ENCODE results near the gene ANKRD30A. TPM values are rescaled to one million over a fixed set of nuclear protein-coding genes. Genes with fewer than 3 reads are reported as not detected.
"Not testable (repeated sequence)": the region's sequence is repeated elsewhere in the genome, so short reads cannot be mapped to it uniquely, and the experiment has no call there.

The ANKRD30A gene
- polyA plus RNA-seq, 1 donor from 2014 or later, result not detected

DNA sequence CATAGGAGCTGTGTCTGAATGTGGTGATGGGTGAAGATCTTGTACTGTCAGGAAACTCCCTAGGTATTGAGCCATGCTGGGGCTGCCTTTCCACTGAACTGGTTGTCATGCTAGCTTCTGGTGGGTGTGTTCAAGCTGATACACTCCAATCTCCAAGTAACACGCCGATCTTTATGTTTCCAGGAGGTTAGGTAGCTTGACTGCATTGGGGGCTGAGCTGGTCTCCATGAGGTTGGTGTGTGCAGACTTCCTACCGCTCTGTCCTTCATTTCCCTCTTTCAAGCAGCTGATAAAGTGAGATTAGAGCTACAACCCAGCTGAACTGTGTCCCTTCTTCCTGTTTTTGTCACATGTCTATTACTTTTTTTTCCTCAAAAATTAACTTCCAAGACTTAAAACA, 265.5 kb downstream of the ANKRD30A start:
- Histone ChIP-seq H3K27ac (ENCODE audit: low read length) (no peak overlapping the region), H3K9me2 (ENCODE audit: insufficient read depth, low read length) (no peaks in the 10 kb centered on the region), H3F3A (ENCODE audit: insufficient read depth, low read length, poor library complexity, severe bottlenecking) (no peaks in the 10 kb centered on the region), H3K9ac (ENCODE audit: low read length) (no peak overlapping the region), H3K9me3 (ENCODE audit: low read length) (peaks cover 4% of the 10 kb centered on the region), H3K27me3 (ENCODE audit: insufficient read depth, low read depth, low read length) (no peaks in the 10 kb centered on the region), H2AFZ (ENCODE audit: low read depth, low read length) (no peak overlapping the region), H4K20me1 (ENCODE audit: insufficient read depth) (no peaks in the 10 kb centered on the region), H3K4me3 (ENCODE audit: low read length) (no peak overlapping the region), H3K4me2 (ENCODE audit: low read length) (no peak overlapping the region), H3K36me3 (ENCODE audit: insufficient read depth, low read length) (no peaks in the 10 kb centered on the region), H3K79me2 (replicated peaks; ENCODE audit: insufficient read depth, low read length) (no peaks in the 10 kb centered on the region)
- TF ChIP-seq EZH2 (IDR thresholded peaks at IDR 0.05; ENCODE audit: borderline replicate concordance, insufficient read depth, low read length, poor library complexity, severe bottlenecking) (no peak), EP300 (conservative IDR thresholded peaks at IDR 0.05; ENCODE audit: poor library complexity, severe bottlenecking) (no peak), SMC3 (conservative IDR thresholded peaks at IDR 0.05; ENCODE audit: poor library complexity) (no peak), TAF1 (IDR thresholded peaks at IDR 0.05; ENCODE audit: low read depth) (no peak), RAD21 (conservative IDR thresholded peaks at IDR 0.05) (no peak), POLR2AphosphoS5 (IDR thresholded peaks at IDR 0.05) (no peak), MXI1 (conservative IDR thresholded peaks at IDR 0.05; ENCODE audit: poor library complexity, severe bottlenecking) (no peak)
- TF ChIP-seq, protein P1, sequence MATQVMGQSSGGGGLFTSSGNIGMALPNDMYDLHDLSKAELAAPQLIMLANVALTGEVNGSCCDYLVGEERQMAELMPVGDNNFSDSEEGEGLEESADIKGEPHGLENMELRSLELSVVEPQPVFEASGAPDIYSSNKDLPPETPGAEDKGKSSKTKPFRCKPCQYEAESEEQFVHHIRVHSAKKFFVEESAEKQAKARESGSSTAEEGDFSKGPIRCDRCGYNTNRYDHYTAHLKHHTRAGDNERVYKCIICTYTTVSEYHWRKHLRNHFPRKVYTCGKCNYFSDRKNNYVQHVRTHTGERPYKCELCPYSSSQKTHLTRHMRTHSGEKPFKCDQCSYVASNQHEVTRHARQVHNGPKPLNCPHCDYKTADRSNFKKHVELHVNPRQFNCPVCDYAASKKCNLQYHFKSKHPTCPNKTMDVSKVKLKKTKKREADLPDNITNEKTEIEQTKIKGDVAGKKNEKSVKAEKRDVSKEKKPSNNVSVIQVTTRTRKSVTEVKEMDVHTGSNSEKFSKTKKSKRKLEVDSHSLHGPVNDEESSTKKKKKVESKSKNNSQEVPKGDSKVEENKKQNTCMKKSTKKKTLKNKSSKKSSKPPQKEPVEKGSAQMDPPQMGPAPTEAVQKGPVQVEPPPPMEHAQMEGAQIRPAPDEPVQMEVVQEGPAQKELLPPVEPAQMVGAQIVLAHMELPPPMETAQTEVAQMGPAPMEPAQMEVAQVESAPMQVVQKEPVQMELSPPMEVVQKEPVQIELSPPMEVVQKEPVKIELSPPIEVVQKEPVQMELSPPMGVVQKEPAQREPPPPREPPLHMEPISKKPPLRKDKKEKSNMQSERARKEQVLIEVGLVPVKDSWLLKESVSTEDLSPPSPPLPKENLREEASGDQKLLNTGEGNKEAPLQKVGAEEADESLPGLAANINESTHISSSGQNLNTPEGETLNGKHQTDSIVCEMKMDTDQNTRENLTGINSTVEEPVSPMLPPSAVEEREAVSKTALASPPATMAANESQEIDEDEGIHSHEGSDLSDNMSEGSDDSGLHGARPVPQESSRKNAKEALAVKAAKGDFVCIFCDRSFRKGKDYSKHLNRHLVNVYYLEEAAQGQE (IDR thresholded peaks at IDR 0.05; ENCODE audit: borderline replicate concordance), result no peak
- TF ChIP-seq, protein P2, sequence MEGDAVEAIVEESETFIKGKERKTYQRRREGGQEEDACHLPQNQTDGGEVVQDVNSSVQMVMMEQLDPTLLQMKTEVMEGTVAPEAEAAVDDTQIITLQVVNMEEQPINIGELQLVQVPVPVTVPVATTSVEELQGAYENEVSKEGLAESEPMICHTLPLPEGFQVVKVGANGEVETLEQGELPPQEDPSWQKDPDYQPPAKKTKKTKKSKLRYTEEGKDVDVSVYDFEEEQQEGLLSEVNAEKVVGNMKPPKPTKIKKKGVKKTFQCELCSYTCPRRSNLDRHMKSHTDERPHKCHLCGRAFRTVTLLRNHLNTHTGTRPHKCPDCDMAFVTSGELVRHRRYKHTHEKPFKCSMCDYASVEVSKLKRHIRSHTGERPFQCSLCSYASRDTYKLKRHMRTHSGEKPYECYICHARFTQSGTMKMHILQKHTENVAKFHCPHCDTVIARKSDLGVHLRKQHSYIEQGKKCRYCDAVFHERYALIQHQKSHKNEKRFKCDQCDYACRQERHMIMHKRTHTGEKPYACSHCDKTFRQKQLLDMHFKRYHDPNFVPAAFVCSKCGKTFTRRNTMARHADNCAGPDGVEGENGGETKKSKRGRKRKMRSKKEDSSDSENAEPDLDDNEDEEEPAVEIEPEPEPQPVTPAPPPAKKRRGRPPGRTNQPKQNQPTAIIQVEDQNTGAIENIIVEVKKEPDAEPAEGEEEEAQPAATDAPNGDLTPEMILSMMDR (IDR thresholded peaks at IDR 0.05; ENCODE audit: poor library complexity, severe bottlenecking), result no peak

DNA sequence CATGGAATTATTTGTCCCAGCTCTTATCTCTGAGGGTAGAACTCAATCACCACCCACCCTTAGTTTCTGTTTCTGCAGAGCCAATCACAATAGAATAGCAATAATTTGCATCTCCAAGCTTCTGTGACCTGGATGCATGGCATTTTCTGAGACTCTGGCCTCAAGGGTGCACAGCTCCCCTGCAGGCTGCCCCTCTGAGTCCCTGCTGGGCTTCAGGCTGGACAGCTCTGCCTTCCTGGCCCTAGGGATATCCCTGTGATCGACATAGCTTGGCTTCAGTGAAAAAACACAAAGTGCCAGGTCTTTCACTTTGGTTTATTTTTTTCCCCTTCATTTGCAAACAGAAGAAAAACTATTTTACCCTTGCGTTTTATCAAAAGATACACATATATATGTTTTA, 275.4 kb downstream of the ANKRD30A start:
- H3K4me2 ChIP-seq (ENCODE audit: low read length); H3K9ac ChIP-seq (ENCODE audit: low read length); H3K36me3 ChIP-seq (ENCODE audit: insufficient read depth, low read length); H3K27me3 ChIP-seq (ENCODE audit: insufficient read depth, low read depth, low read length); H3K4me3 ChIP-seq (ENCODE audit: low read length); H3K9me3 ChIP-seq (ENCODE audit: low read length); H4K20me1 ChIP-seq (ENCODE audit: insufficient read depth); H3K9me2 ChIP-seq (ENCODE audit: insufficient read depth, low read length); H2AFZ ChIP-seq (ENCODE audit: low read depth, low read length); H3F3A ChIP-seq (ENCODE audit: insufficient read depth, low read length, poor library complexity, severe bottlenecking); H3K79me2 ChIP-seq (replicated peaks; ENCODE audit: insufficient read depth, low read length); H3K27ac ChIP-seq (ENCODE audit: low read length): not testable (repeated sequence)

DNA sequence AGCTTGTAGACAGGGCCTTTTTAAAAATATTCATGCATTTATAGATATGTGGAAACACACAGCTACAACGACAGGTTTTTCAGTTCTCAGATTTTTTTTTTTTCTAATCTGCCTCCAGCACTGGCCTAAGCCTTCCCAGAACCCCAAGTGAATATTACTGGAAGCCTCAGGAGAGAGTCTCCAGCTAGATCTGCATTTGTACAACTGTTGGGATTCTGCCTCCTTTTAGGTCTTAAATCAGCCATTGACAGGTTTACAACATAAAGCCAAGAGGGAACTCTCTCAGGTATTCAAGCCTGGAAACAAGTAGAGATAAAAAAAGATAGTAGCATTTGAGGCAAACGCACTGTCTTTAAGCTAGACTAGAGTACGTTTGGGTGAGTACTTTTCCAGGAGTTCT, 275.8 kb downstream of the ANKRD30A start:
- Histone ChIP-seq H3K9ac (ENCODE audit: low read length) (no peak overlapping the region), H3K36me3 (ENCODE audit: insufficient read depth, low read length) (no peaks in the 10 kb centered on the region), H3K27ac (ENCODE audit: low read length) (no peak overlapping the region), H2AFZ (ENCODE audit: low read depth, low read length) (no peak overlapping the region), H3K27me3 (ENCODE audit: insufficient read depth, low read depth, low read length) (no peaks in the 10 kb centered on the region), H3K9me3 (ENCODE audit: low read length) (no peaks in the 10 kb centered on the region), H4K20me1 (ENCODE audit: insufficient read depth) (no peaks in the 10 kb centered on the region), H3K4me3 (ENCODE audit: low read length) (no peak overlapping the region), H3F3A (ENCODE audit: insufficient read depth, low read length, poor library complexity, severe bottlenecking) (no peaks in the 10 kb centered on the region), H3K4me2 (ENCODE audit: low read length) (no peak overlapping the region), H3K9me2 (ENCODE audit: insufficient read depth, low read length) (no peaks in the 10 kb centered on the region), H3K79me2 (replicated peaks; ENCODE audit: insufficient read depth, low read length) (no peaks in the 10 kb centered on the region)
- TF ChIP-seq EZH2 (IDR thresholded peaks at IDR 0.05; ENCODE audit: borderline replicate concordance, insufficient read depth, low read length, poor library complexity, severe bottlenecking), result no peak
- TF ChIP-seq, protein P1 (IDR thresholded peaks at IDR 0.05; ENCODE audit: borderline replicate concordance), result no peak
- TF ChIP-seq RAD21 (conservative IDR thresholded peaks at IDR 0.05), result no peak
- TF ChIP-seq POLR2AphosphoS5 (IDR thresholded peaks at IDR 0.05), result no peak
- TF ChIP-seq TAF1 (IDR thresholded peaks at IDR 0.05; ENCODE audit: low read depth), result no peak
- TF ChIP-seq SMC3 (conservative IDR thresholded peaks at IDR 0.05; ENCODE audit: poor library complexity), result no peak
- TF ChIP-seq, protein P2 (IDR thresholded peaks at IDR 0.05; ENCODE audit: poor library complexity, severe bottlenecking), result no peak
- no peak for TF ChIP-seq EP300 (conservative IDR thresholded peaks at IDR 0.05; ENCODE audit: poor library complexity, severe bottlenecking)

Data from neural cell (in vitro differentiated cells).